NCI-H345 (cell line): ENCODE results near the gene SMIM7.
"Not testable (repeated sequence)": the region's sequence is repeated elsewhere in the genome, so short reads cannot be mapped to it uniquely, and the experiment has no call there.

ENCODE experiments used
- DNase-seq: peaks from one replicate; lab custom pipeline; 2025; lab: John Stamatoyannopoulos, UW

Gene SMIM7

DNA sequence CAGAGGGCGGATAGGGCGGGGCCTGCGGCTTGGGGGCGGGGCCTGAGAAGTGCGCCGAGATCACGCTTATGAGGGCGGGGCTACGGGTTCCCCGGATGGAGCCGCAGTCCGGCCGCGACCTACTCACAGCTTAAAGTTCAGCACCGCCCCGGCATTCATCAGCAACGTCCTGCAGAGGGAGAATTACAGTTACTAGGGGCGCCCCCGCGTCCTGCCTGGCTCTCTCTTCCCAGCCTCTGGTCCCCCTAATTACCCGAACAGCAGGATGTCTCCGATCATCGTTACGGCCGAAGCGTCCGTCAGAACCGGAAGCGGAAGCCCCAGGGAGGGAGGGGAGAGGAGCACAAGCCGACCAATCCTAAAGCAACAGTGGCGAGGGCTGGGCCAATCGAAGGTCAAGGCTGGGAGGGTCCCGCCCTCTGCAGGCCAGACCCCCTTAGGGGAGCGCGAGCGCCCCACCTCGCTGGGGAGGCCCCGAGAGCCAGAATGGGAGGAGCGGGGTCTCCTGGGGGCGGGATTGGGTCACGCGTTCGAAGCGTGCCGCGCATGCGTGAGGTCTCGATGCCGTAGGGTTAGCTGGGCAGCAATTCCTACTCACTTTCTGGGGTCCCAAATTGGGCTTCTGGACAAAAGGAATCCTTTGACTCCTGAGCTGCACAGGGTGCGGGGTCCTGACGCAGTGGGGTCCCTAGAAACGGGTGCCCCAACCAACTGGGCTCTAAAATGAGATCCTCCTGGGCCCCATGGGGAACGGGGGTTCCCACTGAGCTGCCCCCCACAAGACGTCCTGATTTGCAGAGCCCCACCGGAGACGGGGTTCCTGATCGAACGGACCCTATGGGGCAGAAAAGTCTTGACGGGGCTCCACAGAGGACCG is at the start of gene SMIM7:
Gene SMIM7 (minus strand): TSS at position 313 of the 877 bp plus-strand sequence. CDS start 34 bp downstream, at position 279.
- peak; percentile 97 for DNase-seq

DNA sequence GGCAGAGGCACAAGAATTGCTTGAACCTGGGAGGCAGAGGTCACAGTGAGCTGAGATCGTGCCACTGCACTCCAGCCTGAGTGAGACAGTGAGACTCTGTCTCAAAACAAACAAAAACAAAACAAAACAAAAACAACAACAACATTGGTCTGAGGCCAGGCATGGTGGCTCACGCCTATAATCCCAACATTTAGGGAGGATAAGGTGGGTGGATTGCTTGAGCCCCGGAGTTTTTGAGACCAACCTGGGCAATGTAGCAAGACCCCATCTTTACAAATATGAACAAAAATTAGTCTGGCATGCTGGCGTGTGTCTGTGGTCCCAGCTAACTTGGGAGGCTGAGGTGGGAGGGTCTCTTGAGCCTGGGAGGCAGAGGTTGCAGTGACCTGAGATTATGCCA is 43.7 kb upstream of the SMIM7 start:
- DNase-seq = no peak

DNA sequence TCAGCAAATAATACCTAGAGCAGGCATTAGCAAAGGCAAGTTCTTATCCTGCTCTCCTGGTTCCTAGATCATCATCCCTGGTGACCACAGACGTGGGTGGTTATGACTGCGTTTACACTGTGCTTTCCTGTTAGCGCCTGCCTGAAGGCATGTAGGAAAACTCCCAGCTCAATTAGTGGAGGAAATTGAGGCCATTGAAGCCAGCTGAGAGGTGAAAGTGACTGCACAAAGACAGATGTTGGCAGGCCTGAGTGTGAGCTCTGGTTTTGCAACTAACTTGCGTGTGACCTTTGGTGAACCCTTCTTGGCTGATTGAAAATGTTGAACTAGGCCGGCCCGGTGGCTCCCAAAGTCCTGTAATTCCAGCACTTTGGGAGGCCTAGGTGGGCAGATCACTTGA is 42.2 kb upstream of the SMIM7 start:
- no peak for DNase-seq

DNA sequence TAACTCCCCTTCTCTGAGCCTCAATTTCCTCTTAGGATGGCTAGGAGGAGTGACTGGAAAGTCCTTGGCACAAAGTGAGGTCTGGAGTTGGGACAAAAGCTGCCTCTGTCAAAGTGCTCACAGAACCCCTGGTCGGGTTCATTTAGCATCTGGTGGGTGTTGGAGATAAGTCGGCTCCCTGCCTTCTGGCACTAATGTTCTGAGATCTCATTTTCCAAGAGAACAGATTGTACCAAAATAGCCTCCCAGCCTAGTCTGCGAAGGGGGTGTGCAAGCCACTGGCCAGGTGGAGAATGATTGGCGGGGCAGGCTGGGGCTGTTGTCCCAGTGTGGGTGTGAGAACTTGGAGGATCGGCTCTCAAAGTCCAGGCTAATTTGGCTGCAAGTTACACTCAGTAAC is 39.0 kb upstream of the SMIM7 start:
- DNase-seq = no peak

DNA sequence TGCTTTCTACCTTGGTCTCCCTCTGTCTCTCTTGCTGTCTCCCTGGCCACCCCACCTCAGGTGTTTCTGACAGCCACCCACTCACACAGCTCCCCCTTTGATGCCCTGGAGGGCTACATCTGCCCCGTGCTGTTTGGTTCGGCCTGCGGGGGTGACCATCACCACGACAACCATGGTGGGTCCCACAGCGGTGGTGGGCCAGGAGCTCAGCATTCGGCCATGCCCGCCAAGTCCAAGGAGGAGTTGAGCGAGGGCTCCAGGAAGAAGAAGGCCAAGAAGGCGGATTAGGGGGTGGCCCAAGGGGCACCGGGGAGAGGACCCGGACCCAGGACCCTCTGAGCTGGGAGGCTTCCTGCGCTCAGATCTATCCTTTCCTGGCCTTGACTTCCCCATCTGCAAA is 28.1 kb upstream of the SMIM7 start:
- no peak for DNase-seq

DNA sequence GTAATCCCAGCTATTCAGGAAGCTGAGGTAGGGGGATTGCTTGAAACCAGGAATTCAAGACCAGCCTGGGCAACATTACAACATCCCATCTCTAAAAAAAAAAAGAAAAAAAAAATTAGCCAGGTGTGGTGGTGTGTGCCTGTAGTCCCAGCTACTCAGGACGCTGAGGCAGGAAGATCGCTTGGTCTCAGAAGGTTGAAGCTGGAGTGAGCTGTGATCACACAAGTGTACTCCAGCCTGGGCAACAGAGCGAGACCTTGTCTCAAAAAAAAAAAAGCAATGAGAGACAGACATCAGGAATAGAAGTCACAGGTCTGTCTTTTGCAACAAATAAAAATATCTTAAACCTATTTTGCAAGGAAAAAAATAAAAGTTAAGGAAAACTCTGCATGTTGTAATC is 24.3 kb upstream of the SMIM7 start:
- DNase-seq = no peak

DNA sequence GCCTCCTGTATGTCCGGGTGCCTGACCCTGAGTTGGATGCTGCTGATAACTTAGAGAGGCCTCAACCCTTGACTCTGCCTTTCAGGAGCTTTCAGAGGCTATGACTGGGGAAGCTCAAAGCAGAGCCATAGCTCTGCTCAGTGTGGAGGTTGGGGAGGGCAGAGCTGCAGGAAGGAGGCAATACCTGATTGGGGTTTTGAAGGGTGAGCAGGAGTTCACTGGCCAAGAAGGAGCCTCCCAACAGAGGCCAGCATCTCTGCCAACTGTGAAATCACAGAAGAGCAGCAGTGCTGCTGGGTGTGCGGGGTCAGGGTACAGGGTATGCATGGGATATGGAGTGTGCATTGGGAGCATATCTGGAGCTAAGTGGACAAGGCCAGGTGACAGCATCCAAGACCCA is 22.6 kb upstream of the SMIM7 start:
- DNase-seq = no peak

DNA sequence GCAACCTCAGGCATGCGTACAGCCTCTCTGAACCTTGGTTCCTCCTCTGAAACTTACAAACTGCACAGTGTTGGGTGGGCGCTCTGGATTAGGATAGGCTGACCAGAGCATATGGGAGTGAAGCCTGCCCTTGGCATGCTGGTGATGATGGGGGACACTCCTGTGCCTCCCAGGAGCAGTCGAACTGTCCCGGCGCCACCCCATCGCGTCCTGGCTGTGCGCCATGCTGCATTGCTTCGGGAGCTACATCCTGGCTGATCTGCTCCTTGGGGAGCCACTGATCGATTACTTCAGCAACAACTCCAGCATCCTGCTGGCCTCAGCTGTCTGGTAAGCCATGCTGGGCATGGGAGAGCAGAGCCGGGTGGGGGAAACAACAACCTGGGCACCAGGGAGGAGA is 19.9 kb upstream of the SMIM7 start:
- no peak for DNase-seq

DNA sequence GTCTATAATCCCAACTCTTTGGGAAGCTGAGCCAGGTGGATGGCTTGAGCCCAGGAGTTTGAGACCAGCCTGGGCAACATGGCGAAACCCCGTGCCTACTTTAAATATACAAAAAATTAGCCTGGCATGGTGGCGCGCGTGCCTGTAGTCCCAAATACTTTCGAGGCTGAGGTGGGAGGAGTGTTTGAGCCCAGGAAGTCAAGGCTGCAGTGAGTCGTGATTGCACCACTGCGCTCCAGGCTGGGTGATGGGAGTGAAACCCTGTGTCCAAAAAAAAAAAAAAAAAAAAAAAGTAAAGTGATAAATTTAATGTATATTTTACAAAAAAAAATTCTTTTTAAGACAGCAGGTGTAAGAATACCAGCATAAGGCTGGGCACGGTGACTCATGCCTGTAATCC is 18.6 kb upstream of the SMIM7 start:
- no peak for DNase-seq

DNA sequence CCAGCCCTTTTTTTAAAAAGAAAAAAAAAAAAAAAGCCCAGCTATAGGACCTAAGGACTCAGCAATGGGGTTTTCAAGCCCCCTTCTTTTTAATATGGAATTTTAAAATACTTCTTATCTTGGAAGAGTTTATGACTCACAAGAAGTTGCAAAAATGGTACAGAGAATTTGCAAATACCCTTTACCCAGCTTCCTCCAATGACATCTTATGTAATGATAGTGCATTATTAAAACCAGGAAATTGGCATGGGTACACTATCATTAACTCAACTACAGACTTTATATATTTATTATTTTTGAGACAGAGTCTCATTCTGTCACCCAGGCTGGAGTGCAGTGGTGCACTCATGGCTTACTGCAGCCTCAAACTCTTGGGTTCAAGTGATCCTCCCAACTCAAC is 17.1 kb upstream of the SMIM7 start:
- DNase-seq = no peak

DNA sequence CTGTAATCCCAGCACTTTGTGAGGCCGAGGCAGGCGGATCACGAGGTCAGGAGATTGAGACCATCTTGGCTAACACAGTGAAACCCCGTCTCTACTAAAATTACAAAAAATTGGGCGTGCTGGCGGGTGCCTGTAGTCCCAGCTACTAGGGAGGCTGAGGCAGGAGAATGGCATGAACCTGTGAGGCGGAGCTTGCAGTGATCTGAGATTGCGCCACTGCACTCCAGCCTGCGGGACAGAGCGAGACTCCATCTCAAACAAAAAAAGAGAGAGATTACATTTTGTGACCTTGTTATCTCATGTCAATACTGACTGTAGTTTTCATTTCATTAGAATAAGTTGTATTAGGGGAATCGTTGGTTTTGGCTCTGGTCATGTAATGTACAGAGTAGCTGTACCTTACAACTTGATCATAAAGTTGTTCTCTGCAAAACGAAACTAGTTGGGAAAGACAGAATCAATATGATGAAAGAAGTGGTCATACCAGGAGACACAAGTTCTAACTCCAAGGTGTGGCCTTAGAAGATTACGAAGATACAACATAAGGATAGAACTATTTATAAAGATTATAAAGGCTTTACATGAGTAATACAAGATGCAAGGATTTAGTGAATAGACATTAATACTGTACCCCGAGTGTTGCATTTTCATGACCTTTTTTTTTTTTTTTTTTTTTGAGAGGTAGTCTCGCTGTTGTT is 16.3 kb upstream of the SMIM7 start:
- no peak for DNase-seq

DNA sequence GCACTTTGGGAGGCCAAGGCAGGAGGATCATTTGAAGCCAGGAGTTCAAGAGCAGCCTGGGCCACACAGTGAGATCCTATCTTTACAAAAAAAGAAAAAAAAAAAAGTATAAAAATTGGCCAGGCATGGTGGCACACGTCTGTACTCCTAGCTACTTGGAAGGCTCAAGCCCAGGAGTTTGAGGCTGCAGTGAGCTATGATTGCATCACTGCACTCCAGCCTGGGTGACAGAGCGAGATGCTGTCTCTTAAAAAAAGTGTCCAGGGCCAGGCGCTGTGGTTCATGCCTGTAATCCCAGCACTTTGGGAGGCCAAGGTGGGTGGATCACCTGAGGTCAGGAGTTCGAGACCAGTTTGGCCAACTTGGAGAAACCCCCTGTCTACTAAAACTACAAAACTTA is 13.9 kb upstream of the SMIM7 start:
- not testable (repeated sequence) for DNase-seq

DNA sequence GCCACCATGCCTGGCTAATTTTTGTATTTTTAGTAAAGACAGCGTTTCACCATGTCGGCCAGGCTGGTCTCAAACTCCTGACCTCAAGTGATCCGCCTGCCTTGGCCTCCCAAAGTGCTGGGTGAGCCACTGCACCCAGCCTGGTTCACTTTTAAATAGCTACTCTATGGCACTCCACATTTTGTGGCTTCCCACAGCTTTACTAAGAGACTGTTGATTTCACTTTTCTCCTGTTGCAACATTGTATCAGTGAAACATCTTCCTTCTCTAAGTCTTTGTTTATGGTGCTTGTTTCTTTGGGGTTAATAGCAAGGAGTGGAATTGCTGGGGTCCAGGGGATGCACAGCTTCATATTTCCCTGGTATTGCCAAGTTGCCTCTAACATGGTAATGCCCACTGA is 13.3 kb upstream of the SMIM7 start:
- no peak for DNase-seq

DNA sequence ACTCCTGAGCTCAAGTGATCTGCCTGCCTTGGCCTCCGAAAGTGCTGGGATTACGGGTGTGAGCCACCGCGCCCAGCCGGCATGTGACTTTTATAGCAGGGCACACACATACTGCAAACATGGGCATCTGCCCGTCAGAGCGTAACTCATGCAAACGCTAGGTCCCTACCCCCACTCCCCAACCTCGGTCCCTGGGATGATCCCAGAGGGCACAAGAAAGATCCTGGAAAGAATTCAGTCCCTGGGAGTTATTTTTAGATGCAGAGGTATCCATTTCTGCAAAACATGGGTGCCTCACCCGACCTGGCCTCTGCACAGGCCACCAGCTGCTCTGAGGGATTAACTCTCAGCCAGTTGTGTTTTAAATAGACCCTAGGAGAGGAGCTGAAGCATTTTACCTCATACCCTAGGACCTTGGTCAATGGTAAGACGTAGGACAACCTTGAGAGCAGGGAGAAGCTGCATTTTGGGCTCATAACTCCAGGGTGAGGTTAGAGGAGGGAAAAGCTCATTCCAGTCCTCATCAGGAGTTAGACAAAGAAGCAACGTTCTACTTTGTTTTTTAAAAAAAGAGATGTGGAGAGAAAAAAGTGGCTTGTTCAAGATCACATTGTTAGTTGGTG is 11.8 kb upstream of the SMIM7 start:
- DNase-seq = no peak

DNA sequence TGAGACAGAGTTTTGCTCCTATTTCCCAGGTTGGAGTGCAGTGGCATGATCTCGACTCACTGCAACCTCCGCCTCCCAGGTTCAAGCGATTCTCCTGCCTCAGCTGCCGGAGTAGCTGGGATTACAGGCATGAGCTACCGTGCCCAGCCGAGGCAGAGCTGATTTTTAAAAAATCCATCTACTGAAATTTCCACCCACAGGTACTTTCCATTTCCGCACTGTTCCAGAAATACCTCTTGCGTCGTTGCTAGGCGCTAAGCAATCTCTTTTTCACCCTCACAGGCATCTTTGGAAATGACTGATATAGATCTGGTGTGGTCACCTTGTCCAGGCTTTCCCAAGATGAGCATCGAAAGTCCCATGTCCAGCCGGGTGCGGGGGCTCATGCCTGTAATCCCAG is 10.3 kb upstream of the SMIM7 start:
- no peak for DNase-seq

DNA sequence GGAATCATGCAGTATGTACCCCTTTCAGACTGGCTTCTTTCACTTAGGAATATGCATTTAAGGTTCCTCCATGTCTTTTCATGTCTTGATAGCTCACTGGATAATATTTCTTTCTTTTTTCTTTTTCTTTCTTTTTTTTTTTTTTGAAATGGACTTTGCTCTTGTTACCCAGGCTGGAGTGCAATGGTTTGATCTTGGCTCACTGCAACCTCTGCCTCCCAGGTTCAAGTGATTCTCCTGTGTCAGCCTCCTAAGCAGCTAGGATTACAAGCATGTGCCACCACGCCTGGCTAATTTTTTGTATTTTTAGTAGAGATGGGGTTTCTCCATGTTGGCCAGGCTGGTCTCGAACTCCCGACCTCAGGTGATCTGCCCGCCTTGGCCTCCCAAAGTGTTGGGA is 8.8 kb upstream of the SMIM7 start:
- not testable (repeated sequence) for DNase-seq

DNA sequence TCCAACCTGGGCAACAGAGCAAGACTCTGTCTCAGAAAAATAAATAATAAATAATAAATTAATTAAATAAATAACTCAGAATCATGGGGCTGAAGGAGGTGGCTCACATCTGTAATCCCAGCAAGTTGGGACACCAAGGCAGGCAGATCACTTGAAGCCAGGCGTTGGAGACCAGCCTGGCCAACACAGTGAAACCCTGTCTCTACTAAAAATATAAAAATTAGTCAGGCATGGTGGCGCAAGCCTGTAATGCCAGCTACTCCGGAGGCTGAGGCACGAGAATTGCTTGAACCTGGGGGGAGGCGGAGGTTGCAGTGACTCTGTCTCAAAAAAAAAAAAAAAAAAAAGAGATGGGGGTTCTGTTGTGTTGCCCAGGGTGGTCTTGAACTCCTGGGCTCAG is 8.2 kb upstream of the SMIM7 start:
- DNase-seq = no peak

DNA sequence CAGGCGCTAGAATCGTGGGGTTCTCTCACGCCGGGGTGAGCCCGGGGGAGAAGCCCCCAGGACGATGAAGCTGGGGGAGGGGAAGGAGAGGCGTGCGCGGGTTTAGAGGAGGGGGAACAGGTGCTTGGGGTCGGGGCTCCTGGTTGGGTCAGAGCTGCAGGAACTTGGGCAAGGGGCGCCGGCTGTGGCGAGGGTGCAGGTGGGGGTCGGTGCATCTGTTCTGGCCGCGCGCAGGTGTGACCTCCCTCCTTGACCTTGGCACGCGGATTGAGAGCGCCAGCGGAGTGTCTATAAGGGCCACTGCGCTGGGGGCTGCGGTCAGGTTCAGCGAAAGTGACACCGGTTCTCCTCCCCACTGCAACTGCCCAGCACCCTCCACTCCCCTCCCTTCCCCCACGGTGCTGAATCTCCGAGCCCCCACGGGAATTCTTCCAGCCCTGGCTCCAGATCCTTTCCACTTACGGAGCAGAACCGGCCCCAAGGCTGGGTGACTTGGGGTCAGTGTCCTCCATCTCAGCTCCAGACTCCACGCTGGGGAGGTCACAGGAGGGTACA is 1.6 kb upstream of the SMIM7 start:
- no peak for DNase-seq

DNA sequence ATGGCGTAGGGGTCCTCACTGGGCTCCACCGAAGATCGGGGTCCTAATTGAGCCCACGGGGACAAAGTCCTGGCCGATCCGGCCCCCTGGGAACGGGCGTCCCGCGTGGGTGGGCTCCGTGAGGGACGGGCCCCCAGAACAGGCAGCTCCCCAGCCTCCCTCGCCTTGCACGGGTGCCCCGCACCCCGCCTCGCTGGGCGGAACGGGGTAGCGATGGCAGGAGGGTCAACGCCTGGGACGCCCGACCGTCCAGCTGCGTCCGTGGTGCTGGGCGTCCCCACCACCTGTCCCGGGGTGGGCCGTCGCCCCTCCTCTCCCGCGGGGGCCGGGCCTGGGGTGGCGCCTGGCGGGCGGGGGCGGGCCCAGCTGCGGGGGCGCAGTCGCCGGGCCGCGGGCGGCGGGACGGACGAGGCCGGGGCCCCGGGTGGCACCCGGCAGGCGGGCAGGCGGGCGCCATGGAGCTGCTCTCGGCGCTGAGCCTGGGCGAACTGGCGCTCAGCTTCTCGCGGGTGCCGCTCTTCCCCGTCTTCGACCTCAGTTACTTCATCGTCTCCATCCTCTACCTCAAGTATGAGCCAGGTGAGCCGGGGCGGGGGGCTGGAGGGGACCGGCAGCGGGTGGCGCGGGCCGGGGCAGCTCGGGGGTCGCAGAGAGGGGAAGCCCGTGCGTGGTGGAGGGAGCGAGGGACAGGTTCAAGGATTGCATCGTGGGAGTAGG is 977 bp upstream of the SMIM7 start, which contains the start of gene TMEM38A:
Gene TMEM38A (plus strand): TSS at position 377 of the 717 bp plus-strand sequence. CDS start 79 bp downstream, at position 456.
- peak; percentile 29 for DNase-seq

DNA sequence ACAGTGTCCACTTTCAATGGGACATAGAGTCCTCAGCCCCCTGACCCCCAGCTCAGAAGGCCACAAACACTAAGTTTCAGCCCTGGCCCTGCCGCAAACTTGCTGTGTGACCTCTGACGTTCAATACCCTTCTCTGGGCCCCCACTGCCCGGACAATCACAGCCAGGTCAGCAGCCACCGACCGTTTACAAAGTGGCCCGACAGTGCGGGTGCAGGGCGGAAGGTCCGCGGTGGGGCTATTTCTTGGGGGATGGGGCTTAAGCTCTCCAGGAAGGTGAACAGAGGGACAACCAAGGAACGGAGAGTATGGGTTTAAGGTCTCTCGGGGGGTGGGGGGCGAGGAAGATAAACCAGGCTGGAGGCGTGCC is 496 bp downstream of the SMIM7 start:
- no peak for DNase-seq

DNA sequence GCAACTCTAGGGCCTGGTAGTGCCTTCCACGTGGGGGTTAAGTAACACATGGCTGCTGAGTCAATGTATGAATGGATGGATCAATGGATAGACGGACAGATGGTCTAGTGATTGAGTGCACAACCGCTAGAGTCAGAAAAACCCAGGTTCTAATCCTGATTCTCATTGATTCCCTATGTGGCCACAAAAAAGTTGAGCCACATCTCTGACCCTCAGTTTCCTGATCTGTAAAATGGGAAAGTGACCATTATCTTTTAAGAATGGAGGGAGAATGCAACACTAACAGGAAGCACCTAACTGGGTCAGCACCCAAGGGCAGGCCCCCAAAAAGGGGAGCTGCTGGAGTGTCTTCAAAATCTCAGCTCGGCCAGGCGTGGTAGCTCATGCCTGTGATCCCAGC is 2.6 kb downstream of the SMIM7 start:
- DNase-seq = no peak

DNA sequence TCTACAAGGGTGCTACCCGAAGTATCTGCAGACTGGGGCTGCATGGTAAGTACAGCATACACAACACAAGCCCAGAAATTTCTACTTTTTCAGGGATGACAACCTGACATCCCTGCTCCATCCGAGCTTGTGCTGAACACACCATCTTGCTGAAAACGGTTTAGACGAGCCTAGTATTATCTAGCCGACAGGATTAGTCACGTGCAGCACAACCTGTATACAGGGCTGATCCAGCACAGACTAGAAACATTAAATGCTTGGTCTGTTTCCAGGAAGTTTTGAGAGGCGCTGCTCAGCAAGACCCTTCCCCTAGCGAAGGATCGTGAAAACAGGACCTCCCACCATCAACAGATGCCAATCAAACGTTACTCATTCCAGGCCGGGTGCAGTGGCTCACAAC is 4.2 kb downstream of the SMIM7 start:
- DNase-seq = no peak
